HCT116 (cell line): ENCODE measurements around the gene SPRED3. TPM values are rescaled to one million over a fixed set of nuclear protein-coding genes. Genes with fewer than 3 reads are reported as not detected.

Source experiments
- ATAC-seq: fragments of 200-7000 bp; cut with Tn5 transposase; 2 replicates; pipeline ENCODE4 v1.9.1; 2020; ENCODE audit warnings: mild to moderate bottlenecking, moderate library complexity
- BruUV-seq: library from RNA; stranded (reverse); fragments of 400-500 nt; replicated peaks from 2 replicates; lab custom pipeline; 2021; lab: Mats Ljungman, UMichigan
- CTCF ChIA-PET: fragments of 300-600 bp; sonication (Branson Sonifier 250); formaldehyde crosslinking; loops from one replicate; lab custom pipeline; 2021; ENCODE audit warnings: antibody characterized with exemption; lab: Charles Lee
- POLR2A ChIA-PET: fragments of 300-600, 350-600 bp; sonication (Branson Sonifier 250); formaldehyde crosslinking; loops from one replicate; lab custom pipeline; 2021; ENCODE audit warnings: antibody characterized with exemption; lab: Charles Lee
- RAD21 ChIA-PET, 2 experiments: fragments of 300-600 bp; sonication (Branson Sonifier 250); formaldehyde crosslinking; loops; one replicate each; lab custom pipeline; 2023; ENCODE audit warnings: low total read pairs in 2 of 2; ENCODE audit not compliant: uncharacterized antibody in 2 of 2, unreplicated experiment in 2 of 2, low non-redundant PET in 1 of 2; lab: Charles Lee
- DNase-seq: peaks from one replicate; pipeline ENCODE4 v3.0.0-alpha.2; 2010; ENCODE audit warnings: low read depth, low spot score
- H2AFZ ChIP-seq: fragments of 200-600 bp; shearing (Covaris generic), sonication (generic); 2 replicates; pipeline ENCODE4 v1.6.1; 2017; ENCODE audit warnings: low read depth, mixed run types, mixed read lengths, antibody characterized with exemption, low read length; ENCODE audit not compliant: poor library complexity, severe bottlenecking
- H3K27ac ChIP-seq: 2 replicates; pipeline ENCODE4 v1.5.1; 2012; ENCODE audit warnings: low read depth, low read length
- H3K27me3 ChIP-seq: fragments of 200-600 bp; sonication (generic); 2 replicates; pipeline ENCODE4 v1.6.1; 2016; ENCODE audit warnings: mixed run types, low read length, mixed read lengths; ENCODE audit not compliant: insufficient read depth
- H3K36me3 ChIP-seq, 2 experiments: fragments of 200-500 bp in 1 of 2; fragments of 200-600 bp in 1 of 2; sonication (Bioruptor generic) in 1 of 2; sonication (generic) in 1 of 2; 2 replicates each; pipeline versions ENCODE4 v1.5.1 to v1.6.1; 2014 to 2016; ENCODE audit warnings: low read length in 2 of 2, inconsistent platforms in 1 of 2, mixed read lengths in 1 of 2, mixed run types in 1 of 2; ENCODE audit not compliant: insufficient read depth in 2 of 2, control insufficient read depth in 1 of 2
- H3K4me1 ChIP-seq, 2 experiments: fragments of 200-600 bp in 1 of 2; sonication (generic) in 1 of 2; 2 replicates each; pipeline versions ENCODE4 v1.5.1 to v1.6.1; 2012 to 2017; ENCODE audit warnings: low read length in 2 of 2, inconsistent platforms in 1 of 2, mild to moderate bottlenecking in 1 of 2, mixed read lengths in 1 of 2, mixed run types in 1 of 2, moderate library complexity in 1 of 2; ENCODE audit not compliant: insufficient read depth in 2 of 2, control insufficient read depth in 1 of 2
- H3K4me2 ChIP-seq: fragments of 200-600 bp; sonication (generic); 2 replicates; pipeline ENCODE4 v1.6.1; 2017; ENCODE audit warnings: mixed run types, low read length, mixed read lengths
- H3K4me3 ChIP-seq, 2 experiments: fragments of 200-600 bp in 1 of 2; sonication (generic) in 1 of 2; replicated peaks in 1 of 2; 2 replicates each; pipeline ENCODE4 v1.5.1; 2011 to 2016; ENCODE audit warnings: low read length in 2 of 2, control low read depth in 1 of 2, low read depth in 1 of 2, mild to moderate bottlenecking in 1 of 2, mixed read lengths in 1 of 2, mixed run types in 1 of 2
- H3K79me2 ChIP-seq: fragments of 200-600 bp; sonication (generic); 2 replicates; pipeline ENCODE4 v1.6.1; 2017; ENCODE audit warnings: mild to moderate bottlenecking, mixed run types, low read length, moderate library complexity, mixed read lengths; ENCODE audit not compliant: insufficient read depth
- H3K9ac ChIP-seq: fragments of 200-600 bp; sonication (generic); 2 replicates; pipeline ENCODE4 v1.6.1; 2016; ENCODE audit warnings: low read length, mixed read lengths
- H3K9me2 ChIP-seq: fragments of 200-600 bp; sonication (generic), shearing (Covaris generic); 2 replicates; pipeline ENCODE4 v1.6.1; 2017; ENCODE audit warnings: mixed run types, mild to moderate bottlenecking, moderate library complexity; ENCODE audit not compliant: insufficient read depth
- H3K9me3 ChIP-seq, 2 experiments: fragments of 200-500 bp in 1 of 2; fragments of 200-600 bp in 1 of 2; sonication (Bioruptor generic) in 1 of 2; sonication (generic) in 1 of 2; 2 replicates each; pipeline ENCODE4 v1.6.1; 2014 to 2017; ENCODE audit warnings: low read length in 2 of 2, mixed read lengths in 2 of 2, inconsistent platforms in 1 of 2, low read depth in 1 of 2, mild to moderate bottlenecking in 1 of 2, mixed run types in 1 of 2, moderate library complexity in 1 of 2; ENCODE audit not compliant: control insufficient read depth in 1 of 2, insufficient read depth in 1 of 2
- H4K20me1 ChIP-seq: fragments of 200-600 bp; sonication (generic), shearing (Covaris generic); 2 replicates; pipeline ENCODE4 v1.6.1; 2017; ENCODE audit warnings: mixed run types, mild to moderate bottlenecking, moderate library complexity; ENCODE audit not compliant: insufficient read depth
- ATF3 ChIP-seq: IDR thresholded peaks from 2 replicates; pipeline ENCODE4 v1.6.1; 2012
- CEBPB ChIP-seq: IDR thresholded peaks from 2 replicates; pipeline ENCODE4 v1.6.1; 2012; ENCODE audit warnings: low read depth
- CTCF ChIP-seq, 3 experiments: fragments of 200-600 bp in 1 of 3; sonication (generic) in 1 of 3; IDR thresholded peaks in 2 of 3; conservative IDR thresholded peaks in 1 of 3; 2 replicates each; pipeline ENCODE4 v1.5.1; 2012 to 2017; ENCODE audit warnings: low read depth in 2 of 3, low read length in 2 of 3, antibody characterized with exemption in 1 of 3, borderline replicate concordance in 1 of 3, control low read depth in 1 of 3, mild to moderate bottlenecking in 1 of 3, mixed read lengths in 1 of 3, mixed run types in 1 of 3, moderate library complexity in 1 of 3; ENCODE audit not compliant: insufficient read depth in 1 of 3
- JUND ChIP-seq: IDR thresholded peaks from 2 replicates; pipeline ENCODE4 v1.6.1; 2012
- MAX ChIP-seq: IDR thresholded peaks from 2 replicates; pipeline ENCODE4 v1.6.1; 2012
- POLR2A ChIP-seq: IDR thresholded peaks from 2 replicates; pipeline ENCODE4 v1.7.0; 2011; ENCODE audit warnings: borderline replicate concordance; ENCODE audit not compliant: insufficient read depth, insufficient read length; ENCODE audit errors: extremely low read depth
- POLR2AphosphoS5 ChIP-seq: IDR thresholded peaks from 2 replicates; pipeline ENCODE4 v1.6.1; 2011; ENCODE audit warnings: mild to moderate bottlenecking, low read depth, low read length, moderate library complexity
- SIN3A ChIP-seq: IDR thresholded peaks from 2 replicates; pipeline ENCODE4 v1.6.1; 2012; ENCODE audit warnings: low read depth
- SRF ChIP-seq: IDR thresholded peaks from 2 replicates; pipeline ENCODE4 v1.6.1; 2012; ENCODE audit warnings: low read depth
- YY1 ChIP-seq: IDR thresholded peaks from 2 replicates; pipeline ENCODE4 v1.6.1; 2011; ENCODE audit warnings: low read length, low read depth, moderate library complexity, mild to moderate bottlenecking; ENCODE audit not compliant: insufficient replicate concordance; ENCODE audit errors: extremely low read depth
- ZBTB33 ChIP-seq: IDR thresholded peaks from 2 replicates; pipeline ENCODE4 v1.6.1; 2011; ENCODE audit warnings: mild to moderate bottlenecking, low read length, moderate library complexity; ENCODE audit not compliant: insufficient replicate concordance; ENCODE audit errors: extremely low read depth
- ZFX ChIP-seq: fragments of 450-650 bp; IDR thresholded peaks from 2 replicates; pipeline ENCODE4 v1.6.1; 2017
- intact Hi-C: fragments of 100-400 bp; cut with micrococcal nuclease; formaldehyde crosslinking; loops from 2 replicates; pipeline ENCODE4 v1.10.0; 2022
- total RNA-seq: library from RNA; stranded (reverse); gene quantifications from one replicate; pipeline ENCODE4 v1.2.1, GENCODE V29; 2021; ENCODE audit not compliant: unreplicated experiment

SPRED3 gene
- total RNA-seq, 1 experiment from 2014 or later: 3.4 TPM

GRCh38 chr19:38425222-38425809 lies 36.8 kb downstream of the SPRED3 start:
- H2AFZ ChIP-seq: no peak overlapping the region
- ChIA-PET RAD21 (no interaction called here), CTCF (no interaction called here), POLR2A (no interaction called here)
- no peaks in the 10 kb centered on the region for H3K27me3 ChIP-seq
- no peaks in the 10 kb centered on the region for H3K4me1 ChIP-seq
- no peak overlapping the region for H3K4me3 ChIP-seq
- TF ChIP-seq JUND (no peak), POLR2AphosphoS5 (no peak), ZBTB33 (no peak), YY1 (no peak), SIN3A (no peak), CTCF (IDR thresholded peaks at IDR 0.05 in 2 of 3, conservative IDR thresholded peaks at IDR 0.05 in 1 of 3; ENCODE audit: borderline replicate concordance in 1 of 3, insufficient read depth in 1 of 3, low read depth in 2 of 3, low read length in 2 of 3) (no peak), CEBPB (no peak), POLR2A (no peak), SRF (no peak), ZFX (no peak), ATF3 (no peak), MAX (no peak)
- H3K79me2 ChIP-seq: no peaks in the 10 kb centered on the region
- no peak overlapping the region for H3K4me2 ChIP-seq
- H3K9ac ChIP-seq: no peak overlapping the region
- H3K27ac ChIP-seq: no peak overlapping the region
- BruUV-seq: no TSS peak
- H3K9me3 ChIP-seq: no peaks in the 10 kb centered on the region
- H3K36me3 ChIP-seq: no peaks in the 10 kb centered on the region
- no peaks in the 10 kb centered on the region for H4K20me1 ChIP-seq
- no peak for DNase-seq
- no peak for ATAC-seq
- H3K9me2 ChIP-seq: no peaks in the 10 kb centered on the region
- intact Hi-C loops: no loop called here
